ENCODE data around the gene FBXO3. TPM values are rescaled to one million over a fixed set of nuclear protein-coding genes. Genes with fewer than 3 reads are reported as not detected.

The FBXO3 gene
- total RNA-seq, 1 donor from 2014 or later: 29.7 TPM

DNA sequence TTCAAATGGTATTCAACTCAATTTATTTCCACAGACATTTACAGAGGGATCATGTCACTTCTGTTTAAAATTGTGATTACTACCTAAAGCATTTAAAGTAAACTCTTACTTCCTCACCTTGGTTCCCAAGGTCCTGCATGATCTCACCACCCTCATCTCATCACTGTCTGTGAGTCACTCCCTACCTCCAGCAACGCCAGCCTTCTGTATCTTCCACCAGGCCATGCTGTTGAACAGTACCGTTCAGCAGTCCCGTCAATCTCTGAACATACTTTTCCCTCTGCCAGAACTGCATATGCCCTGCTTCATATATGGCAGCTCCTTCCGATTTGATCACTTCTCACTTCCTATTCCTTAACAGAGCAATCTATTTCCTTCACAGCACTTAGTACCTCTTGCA lies 2.0 kb downstream of the FBXO3 start:
- peaks cover 47% of the 10 kb centered on the region for H3K4me1 ChIP-seq

DNA sequence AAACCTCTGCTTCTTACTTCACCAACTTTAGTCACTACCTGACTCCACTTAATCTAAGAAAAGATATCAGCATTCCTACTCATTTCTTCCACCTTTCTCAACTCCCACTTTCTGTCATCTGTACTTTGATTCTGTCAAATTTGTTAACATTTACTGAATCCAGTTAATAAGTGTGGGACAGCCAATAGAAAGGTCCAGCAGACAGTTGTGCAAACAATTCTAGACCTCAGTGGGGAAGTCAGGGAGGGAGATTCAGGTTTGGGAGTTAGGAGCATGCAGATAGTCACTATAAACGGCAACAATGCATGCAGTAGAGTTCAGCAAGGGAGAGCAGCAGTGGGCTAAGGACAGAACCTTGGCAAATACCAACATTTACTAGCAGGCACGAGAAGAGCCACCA lies 4.1 kb downstream of the FBXO3 start:
- TF ChIP-seq POLR2AphosphoS5 (IDR thresholded peaks at IDR 0.05; ENCODE audit: insufficient read depth in 1 of 2, low read depth in 1 of 2) (no peak), POLR2A (IDR thresholded peaks at IDR 0.05) (no peak)
- TF ChIP-seq, protein P1, sequence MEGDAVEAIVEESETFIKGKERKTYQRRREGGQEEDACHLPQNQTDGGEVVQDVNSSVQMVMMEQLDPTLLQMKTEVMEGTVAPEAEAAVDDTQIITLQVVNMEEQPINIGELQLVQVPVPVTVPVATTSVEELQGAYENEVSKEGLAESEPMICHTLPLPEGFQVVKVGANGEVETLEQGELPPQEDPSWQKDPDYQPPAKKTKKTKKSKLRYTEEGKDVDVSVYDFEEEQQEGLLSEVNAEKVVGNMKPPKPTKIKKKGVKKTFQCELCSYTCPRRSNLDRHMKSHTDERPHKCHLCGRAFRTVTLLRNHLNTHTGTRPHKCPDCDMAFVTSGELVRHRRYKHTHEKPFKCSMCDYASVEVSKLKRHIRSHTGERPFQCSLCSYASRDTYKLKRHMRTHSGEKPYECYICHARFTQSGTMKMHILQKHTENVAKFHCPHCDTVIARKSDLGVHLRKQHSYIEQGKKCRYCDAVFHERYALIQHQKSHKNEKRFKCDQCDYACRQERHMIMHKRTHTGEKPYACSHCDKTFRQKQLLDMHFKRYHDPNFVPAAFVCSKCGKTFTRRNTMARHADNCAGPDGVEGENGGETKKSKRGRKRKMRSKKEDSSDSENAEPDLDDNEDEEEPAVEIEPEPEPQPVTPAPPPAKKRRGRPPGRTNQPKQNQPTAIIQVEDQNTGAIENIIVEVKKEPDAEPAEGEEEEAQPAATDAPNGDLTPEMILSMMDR (IDR thresholded peaks at IDR 0.05): no peak
- peaks cover 0 to 47% of the 10 kb centered on the region in 2 donors for H3K36me3 ChIP-seq
- H3K4me3 ChIP-seq: no peak overlapping the region
- no peak overlapping the region for H3K27ac ChIP-seq
- no peaks in the 10 kb centered on the region for H3K9me3 ChIP-seq
- DNase-seq (ENCODE audit: extremely low spot score in 2 of 2): no peak
- no peaks in the 10 kb centered on the region for H3K27me3 ChIP-seq
- intact Hi-C loops (cut with DNase I): no loop called here
- peaks cover 35% of the 10 kb centered on the region for H3K4me1 ChIP-seq

More for the DNA sequence above, 2.0 kb downstream of the FBXO3 start:
- intact Hi-C loops (cut with DNase I): no loop called here
- no peaks in the 10 kb centered on the region for H3K9me3 ChIP-seq
- TF ChIP-seq POLR2AphosphoS5 (IDR thresholded peaks at IDR 0.05; ENCODE audit: insufficient read depth in 1 of 2, low read depth in 1 of 2): peak in 1 of 2 donors; percentile 10
- TF ChIP-seq, protein P1 (IDR thresholded peaks at IDR 0.05): no peak
- DNase-seq (ENCODE audit: extremely low spot score in 2 of 2): no peak
- peaks cover 0 to 27% of the 10 kb centered on the region in 2 donors for H3K36me3 ChIP-seq
- no peaks in the 10 kb centered on the region for H3K27me3 ChIP-seq
- H3K4me3 ChIP-seq: no peak overlapping the region
- H3K27ac ChIP-seq: no peak overlapping the region

DNA sequence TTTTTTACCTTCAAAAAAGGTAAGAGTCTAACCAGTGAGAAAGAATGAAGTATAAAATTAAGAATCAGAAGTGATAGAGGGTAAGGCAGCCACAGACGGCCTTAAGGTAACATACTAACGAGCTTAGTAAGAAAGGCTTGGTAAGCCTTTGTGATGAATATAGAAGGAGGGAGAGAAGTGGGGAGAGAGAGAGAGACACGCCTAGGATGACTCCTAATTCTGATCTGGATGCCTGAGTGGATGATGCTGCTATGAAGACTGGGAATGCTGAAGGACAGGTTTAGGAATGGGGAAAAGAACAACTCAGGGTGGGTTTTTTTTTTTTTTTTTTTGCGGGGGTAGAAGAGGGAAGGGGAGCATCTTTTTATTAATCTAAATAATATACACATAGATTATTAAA lies 4.8 kb downstream of the FBXO3 start:
- intact Hi-C loops (cut with DNase I): no loop called here
- DNase-seq (ENCODE audit: extremely low spot score in 2 of 2): no peak
- no peak overlapping the region for H3K27ac ChIP-seq
- H3K9me3 ChIP-seq: no peaks in the 10 kb centered on the region
- peaks cover 0 to 54% of the 10 kb centered on the region in 2 donors for H3K36me3 ChIP-seq
- H3K4me1 ChIP-seq: peaks cover 30% of the 10 kb centered on the region
- no peak overlapping the region for H3K4me3 ChIP-seq
- H3K27me3 ChIP-seq: no peaks in the 10 kb centered on the region
- TF ChIP-seq, protein P1 (IDR thresholded peaks at IDR 0.05): no peak
- no peak for TF ChIP-seq POLR2AphosphoS5 (IDR thresholded peaks at IDR 0.05; ENCODE audit: insufficient read depth in 1 of 2, low read depth in 1 of 2)
- no peak for TF ChIP-seq POLR2A (IDR thresholded peaks at IDR 0.05)

DNA sequence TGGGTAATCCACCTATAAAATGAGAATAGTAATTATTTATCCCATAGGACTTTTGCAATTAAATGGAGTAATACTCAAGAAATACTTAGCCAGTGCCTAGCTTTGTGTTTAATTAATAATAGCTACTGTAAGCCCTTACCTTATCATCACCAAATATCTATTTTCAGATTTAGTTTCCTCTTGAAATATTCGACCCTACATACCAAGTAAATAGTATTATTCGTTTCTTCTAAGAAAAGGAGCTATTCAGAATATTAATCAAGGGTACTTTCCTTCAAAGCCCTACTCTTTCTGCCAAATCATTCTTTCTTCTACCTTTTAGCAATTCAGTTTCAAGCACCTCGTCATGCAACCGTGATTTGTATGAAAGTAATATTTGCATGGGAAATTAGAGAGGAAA lies 6.7 kb downstream of the FBXO3 start:
- no peaks in the 10 kb centered on the region for H3K27me3 ChIP-seq
- TF ChIP-seq, protein P1 (IDR thresholded peaks at IDR 0.05): no peak
- no peak for TF ChIP-seq POLR2AphosphoS5 (IDR thresholded peaks at IDR 0.05; ENCODE audit: insufficient read depth in 1 of 2, low read depth in 1 of 2)
- TF ChIP-seq POLR2A (IDR thresholded peaks at IDR 0.05): no peak
- peaks cover 18% of the 10 kb centered on the region for H3K4me1 ChIP-seq
- no peak overlapping the region for H3K4me3 ChIP-seq
- no peaks in the 10 kb centered on the region for H3K9me3 ChIP-seq
- H3K27ac ChIP-seq: no peak overlapping the region
- intact Hi-C loops (cut with DNase I): no loop called here
- DNase-seq (ENCODE audit: extremely low spot score in 2 of 2): no peak
- peaks cover 0 to 73% of the 10 kb centered on the region in 2 donors for H3K36me3 ChIP-seq

DNA sequence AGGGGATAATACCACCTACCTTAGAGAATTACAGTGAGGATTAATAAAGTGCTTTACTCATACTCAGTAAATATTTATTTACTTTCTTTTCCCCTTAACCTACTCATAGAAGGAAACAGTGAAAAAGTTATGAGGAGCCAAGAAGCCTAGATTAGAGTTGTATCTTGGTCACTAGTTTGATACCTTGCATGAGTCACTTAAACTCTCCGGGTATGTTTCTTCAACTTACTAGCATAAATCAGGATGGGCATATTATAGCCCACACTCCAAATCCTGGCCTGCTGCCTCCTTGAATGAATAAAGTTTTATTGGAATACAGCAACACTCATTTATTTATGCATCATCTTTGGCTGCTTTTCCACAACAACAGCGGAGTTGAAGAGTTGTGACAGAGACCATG lies 8.2 kb downstream of the FBXO3 start:
- TF ChIP-seq POLR2AphosphoS5 (IDR thresholded peaks at IDR 0.05; ENCODE audit: insufficient read depth in 1 of 2, low read depth in 1 of 2): no peak
- TF ChIP-seq, protein P1 (IDR thresholded peaks at IDR 0.05): no peak
- TF ChIP-seq POLR2A (IDR thresholded peaks at IDR 0.05): no peak
- no peak overlapping the region for H3K27ac ChIP-seq
- peaks cover 10% of the 10 kb centered on the region for H3K4me1 ChIP-seq
- DNase-seq (ENCODE audit: extremely low spot score in 2 of 2): no peak
- peaks cover 0 to 73% of the 10 kb centered on the region in 2 donors for H3K36me3 ChIP-seq
- H3K4me3 ChIP-seq: no peak overlapping the region
- H3K9me3 ChIP-seq: no peaks in the 10 kb centered on the region
- intact Hi-C loops (cut with DNase I): no loop called here
- no peaks in the 10 kb centered on the region for H3K27me3 ChIP-seq
